KBM-7 (cell line): Measurements from ENCODE around the gene SUPT5H.

Source experiments
- DNase-seq: peaks from one replicate; pipeline ENCODE4 v3.0.0-alpha.2; 2015
- in situ Hi-C: fragments of 300-500 bp; cut with MboI; formaldehyde crosslinking; loops from 2 replicates; pipeline ENCODE4 v1.14.3; 2020; ENCODE audit warnings: low sequenced_read_pairs, low pct_unique_long_range_greater_than_20kb, mixed read lengths

SUPT5H gene

GRCh38 chr19:39509233-39509632, 63.9 kb downstream of the SUPT5H start:
- in situ Hi-C loops: no loop called here
- no peak for DNase-seq

- no peak for DNase-seq
- in situ Hi-C loops: no loop called here
These were observed 67.6 kb downstream of the SUPT5H start for GRCh38 chr19:39512988-39513387.

GRCh38 chr19:39514840-39515550, 69.6 kb downstream of the SUPT5H start, which contains the start of gene SELENOV:
Gene SELENOV (plus strand): TSS chr19:39515139. CDS start chr19:39515213, 74 bp downstream.
- in situ Hi-C loops: no loop called here
- DNase-seq: no peak

GRCh38 chr19:39515551-39516191, 70.3 kb downstream of the SUPT5H start:
- no peak for DNase-seq
- in situ Hi-C loops: no loop called here

- in situ Hi-C loops: no loop called here
- DNase-seq: no peak
These were observed 70.9 kb downstream of the SUPT5H start for GRCh38 chr19:39516270-39516669.

GRCh38 chr19:39517432-39517831, 72.0 kb downstream of the SUPT5H start:
- no peak for DNase-seq
- in situ Hi-C loops: no loop called here

GRCh38 chr19:39518458-39518857, 73.1 kb downstream of the SUPT5H start:
- DNase-seq: no peak
- in situ Hi-C loops: no loop called here

GRCh38 chr19:39518975-39519374, 73.6 kb downstream of the SUPT5H start:
- DNase-seq: no peak
- in situ Hi-C loops: no loop called here

- DNase-seq: no peak
- in situ Hi-C loops: no loop called here
These were observed 75.4 kb downstream of the SUPT5H start for GRCh38 chr19:39520541-39521484.

- in situ Hi-C loops: no loop called here
- DNase-seq: no peak
These were observed 79.1 kb downstream of the SUPT5H start for GRCh38 chr19:39524495-39524894.

GRCh38 chr19:39525205-39525604, 79.8 kb downstream of the SUPT5H start:
- DNase-seq: no peak
- in situ Hi-C loops: no loop called here
